Transverse colon (tissue), 3 donors: ENCODE measurements around the gene MPHOSPH9.

Experiments
- EP300 ChIP-seq: sonication (generic); formaldehyde crosslinking; IDR thresholded peaks from one replicate; pipeline ENCODE4 v1.6.1; 2017; ENCODE audit warnings: antibody characterized with exemption, low read depth
- TF ChIP-seq, protein P1 (sequence below), 5 experiments: fragments of 200-600 bp in 3 of 5; fragments of 450-650 bp in 2 of 5; sonication (generic) in 3 of 5; IDR thresholded peaks; 1 replicate in 2 of 5; 2 replicates in 3 of 5; pipeline ENCODE4 v1.5.1; 2016 to 2017; ENCODE audit warnings: antibody characterized with exemption in 5 of 5, inconsistent platforms in 3 of 5, mild to moderate bottlenecking in 2 of 5, moderate library complexity in 1 of 5

DNA sequence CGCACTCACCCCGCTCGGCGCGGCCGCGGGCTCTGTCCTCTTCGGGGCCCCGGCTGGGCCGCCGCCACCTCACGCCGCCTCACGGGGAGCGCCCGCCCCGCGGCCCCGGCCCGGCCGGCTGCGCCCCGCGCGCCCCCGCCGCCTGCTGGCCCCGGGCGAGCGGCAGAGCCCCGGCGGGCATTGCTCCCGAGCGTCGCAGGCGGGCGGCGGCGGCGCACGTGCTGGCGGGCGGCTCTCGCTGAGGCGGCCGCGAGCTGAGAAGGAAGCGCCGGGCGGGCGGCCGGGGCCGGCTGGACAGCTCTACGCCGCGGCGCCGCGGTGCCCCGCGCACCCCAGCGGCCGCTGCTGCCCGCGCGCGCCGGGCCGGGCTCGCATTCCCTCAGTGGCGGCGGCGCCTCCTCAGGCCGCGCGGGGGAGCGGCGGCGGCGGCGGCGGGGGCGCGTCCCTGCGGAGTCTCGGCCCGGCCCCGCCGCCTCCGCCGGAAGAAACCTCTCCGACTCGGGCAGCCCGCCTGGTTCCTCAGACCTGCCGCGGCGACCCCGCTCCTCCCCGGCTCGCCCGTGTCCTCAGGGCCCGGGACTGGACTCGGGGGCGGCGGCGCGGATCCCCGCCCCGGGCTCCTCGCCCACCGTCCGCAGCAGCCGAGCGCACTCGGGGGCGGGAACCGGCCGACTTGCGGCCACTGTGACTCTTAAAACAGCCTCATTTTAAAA is 82.0 kb downstream of the MPHOSPH9 start, which contains the start of gene PITPNM2:
- TF ChIP-seq, protein P1, sequence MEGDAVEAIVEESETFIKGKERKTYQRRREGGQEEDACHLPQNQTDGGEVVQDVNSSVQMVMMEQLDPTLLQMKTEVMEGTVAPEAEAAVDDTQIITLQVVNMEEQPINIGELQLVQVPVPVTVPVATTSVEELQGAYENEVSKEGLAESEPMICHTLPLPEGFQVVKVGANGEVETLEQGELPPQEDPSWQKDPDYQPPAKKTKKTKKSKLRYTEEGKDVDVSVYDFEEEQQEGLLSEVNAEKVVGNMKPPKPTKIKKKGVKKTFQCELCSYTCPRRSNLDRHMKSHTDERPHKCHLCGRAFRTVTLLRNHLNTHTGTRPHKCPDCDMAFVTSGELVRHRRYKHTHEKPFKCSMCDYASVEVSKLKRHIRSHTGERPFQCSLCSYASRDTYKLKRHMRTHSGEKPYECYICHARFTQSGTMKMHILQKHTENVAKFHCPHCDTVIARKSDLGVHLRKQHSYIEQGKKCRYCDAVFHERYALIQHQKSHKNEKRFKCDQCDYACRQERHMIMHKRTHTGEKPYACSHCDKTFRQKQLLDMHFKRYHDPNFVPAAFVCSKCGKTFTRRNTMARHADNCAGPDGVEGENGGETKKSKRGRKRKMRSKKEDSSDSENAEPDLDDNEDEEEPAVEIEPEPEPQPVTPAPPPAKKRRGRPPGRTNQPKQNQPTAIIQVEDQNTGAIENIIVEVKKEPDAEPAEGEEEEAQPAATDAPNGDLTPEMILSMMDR (IDR thresholded peaks at IDR 0.05) = peak in 3 of 5 experiments; percentile 14 to 20 (median 19)
- no peak for TF ChIP-seq EP300
